ENCODE measurements around the gene KLK3. TPM values are rescaled to one million over a fixed set of nuclear protein-coding genes. Genes with fewer than 3 reads are reported as not detected.

KLK3 gene
- total RNA-seq, 1 donor from 2014 or later, result not detected

DNA sequence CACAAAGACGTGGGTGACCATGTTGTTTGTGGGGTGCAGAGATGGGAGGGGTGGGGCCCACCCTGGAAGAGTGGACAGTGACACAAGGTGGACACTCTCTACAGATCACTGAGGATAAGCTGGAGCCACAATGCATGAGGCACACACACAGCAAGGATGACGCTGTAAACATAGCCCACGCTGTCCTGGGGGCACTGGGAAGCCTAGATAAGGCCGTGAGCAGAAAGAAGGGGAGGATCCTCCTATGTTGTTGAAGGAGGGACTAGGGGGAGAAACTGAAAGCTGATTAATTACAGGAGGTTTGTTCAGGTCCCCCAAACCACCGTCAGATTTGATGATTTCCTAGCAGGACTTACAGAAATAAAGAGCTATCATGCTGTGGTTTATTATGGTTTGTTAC, 24.1 kb downstream of the KLK3 start:
- H3K36me3 ChIP-seq, result no peaks in the 10 kb centered on the region
- DNase-seq (ENCODE audit: extremely low spot score in 2 of 2), result no peak
- H3K27me3 ChIP-seq, result no peaks in the 10 kb centered on the region
- no peak overlapping the region for H3K27ac ChIP-seq
- H3K9me3 ChIP-seq, result no peaks in the 10 kb centered on the region
- intact Hi-C loops (cut with DNase I), result no loop called here
- H3K4me3 ChIP-seq, result no peak overlapping the region
- no peaks in the 10 kb centered on the region for H3K4me1 ChIP-seq
- TF ChIP-seq POLR2A (IDR thresholded peaks at IDR 0.05), result no peak
- TF ChIP-seq CTCF (IDR thresholded peaks at IDR 0.05), result no peak
- TF ChIP-seq POLR2AphosphoS5 (IDR thresholded peaks at IDR 0.05; ENCODE audit: insufficient read depth in 1 of 2, low read depth in 1 of 2), result no peak

DNA sequence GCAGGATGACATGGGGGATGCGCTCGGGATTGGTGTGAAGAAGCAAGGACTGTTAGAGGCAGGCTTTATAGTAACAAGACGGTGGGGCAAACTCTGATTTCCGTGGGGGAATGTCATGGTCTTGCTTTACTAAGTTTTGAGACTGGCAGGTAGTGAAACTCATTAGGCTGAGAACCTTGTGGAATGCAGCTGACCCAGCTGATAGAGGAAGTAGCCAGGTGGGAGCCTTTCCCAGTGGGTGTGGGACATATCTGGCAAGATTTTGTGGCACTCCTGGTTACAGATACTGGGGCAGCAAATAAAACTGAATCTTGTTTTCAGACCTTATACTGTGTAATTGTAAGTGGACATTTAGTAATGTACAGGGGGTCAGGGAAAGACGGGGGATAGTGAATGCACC, 25.5 kb downstream of the KLK3 start:
- Histone ChIP-seq H3K27me3 (no peaks in the 10 kb centered on the region), H3K9me3 (no peaks in the 10 kb centered on the region), H3K36me3 (no peaks in the 10 kb centered on the region), H3K4me1 (no peaks in the 10 kb centered on the region), H3K4me3 (no peak overlapping the region), H3K27ac (no peak overlapping the region)
- DNase-seq (ENCODE audit: extremely low spot score in 2 of 2), result no peak
- intact Hi-C loops (cut with DNase I), result no loop called here
- TF ChIP-seq CTCF (IDR thresholded peaks at IDR 0.05) (no peak), POLR2AphosphoS5 (IDR thresholded peaks at IDR 0.05; ENCODE audit: insufficient read depth in 1 of 2, low read depth in 1 of 2) (no peak), POLR2A (IDR thresholded peaks at IDR 0.05) (no peak)

DNA sequence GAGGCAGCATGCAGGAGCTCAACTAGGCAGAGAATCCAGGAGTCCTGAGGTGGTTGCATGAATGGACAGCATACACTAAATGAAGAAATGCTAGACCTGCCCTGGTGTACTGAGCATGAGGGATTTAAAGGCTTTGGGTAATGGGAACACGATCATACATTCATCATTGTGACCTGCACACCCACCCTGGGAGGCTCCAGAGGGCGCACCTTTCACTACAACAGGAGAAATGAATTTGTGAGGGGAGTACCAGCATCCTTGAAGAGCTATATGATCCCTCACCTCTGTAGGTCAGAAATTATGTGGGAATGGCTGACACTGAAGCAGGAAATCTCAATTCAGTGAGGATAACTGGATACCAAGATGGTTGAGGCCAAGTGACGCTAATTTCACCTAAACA, 27.5 kb downstream of the KLK3 start:
- Histone ChIP-seq H3K27ac (no peak overlapping the region), H3K36me3 (no peaks in the 10 kb centered on the region), H3K4me3 (no peak overlapping the region), H3K27me3 (no peaks in the 10 kb centered on the region), H3K4me1 (no peaks in the 10 kb centered on the region), H3K9me3 (no peaks in the 10 kb centered on the region)
- no peak for DNase-seq (ENCODE audit: extremely low spot score in 2 of 2)
- no peak for TF ChIP-seq POLR2A (IDR thresholded peaks at IDR 0.05)
- no peak for TF ChIP-seq POLR2AphosphoS5 (IDR thresholded peaks at IDR 0.05; ENCODE audit: insufficient read depth in 1 of 2, low read depth in 1 of 2)
- no peak for TF ChIP-seq CTCF (IDR thresholded peaks at IDR 0.05)
- intact Hi-C loops (cut with DNase I), result no loop called here

GRCh38 chr19:50889638-50890037, 34.9 kb downstream of the KLK3 start:
- intact Hi-C loops (cut with DNase I), result loop anchor here (5.0 kb wide), 1 partner anchor 537 kb away; no protein-coding TSS in a partner anchor
- no peaks in the 10 kb centered on the region for H3K27me3 ChIP-seq

More at GRCh38 chr19:50889638-50890037, 34.9 kb downstream of the KLK3 start:
- H3K4me3 ChIP-seq, result no peak overlapping the region
- no peak overlapping the region for H3K27ac ChIP-seq
- H3K36me3 ChIP-seq, result no peaks in the 10 kb centered on the region
- no peak for TF ChIP-seq POLR2A (IDR thresholded peaks at IDR 0.05)
- TF ChIP-seq POLR2AphosphoS5 (IDR thresholded peaks at IDR 0.05; ENCODE audit: insufficient read depth in 1 of 2, low read depth in 1 of 2), result no peak
- TF ChIP-seq CTCF (IDR thresholded peaks at IDR 0.05), result no peak
- no peaks in the 10 kb centered on the region for H3K4me1 ChIP-seq
- H3K9me3 ChIP-seq, result no peaks in the 10 kb centered on the region
- DNase-seq (ENCODE audit: extremely low spot score in 2 of 2), result no peak

All from vagina (tissue), 2 donors.